NB4 (cell line): Measurements from ENCODE around the gene NDUFB5.

ENCODE experiments used
- DNase-seq: peaks from one replicate; pipeline ENCODE4 v3.0.0; 2010; ENCODE audit warnings: low read depth
- H3K4me3 ChIP-seq: one replicate; pipeline ENCODE4 v1.5.1; 2011; ENCODE audit warnings: mild to moderate bottlenecking, low read depth, low read length, moderate library complexity
- MYC ChIP-seq: IDR thresholded peaks from 2 replicates; pipeline ENCODE4 v1.6.1; 2011; ENCODE audit warnings: low read depth, low read length
- POLR2A ChIP-seq: IDR thresholded peaks from 2 replicates; pipeline ENCODE4 v1.6.1; 2011; ENCODE audit warnings: mild to moderate bottlenecking; ENCODE audit not compliant: insufficient read length; ENCODE audit errors: extremely low read depth
- TF ChIP-seq, protein P1 (sequence below): IDR thresholded peaks from 2 replicates; pipeline ENCODE4 v1.6.1; 2011; ENCODE audit warnings: low read depth, low read length
- TF ChIP-seq, protein P2 (sequence below): IDR thresholded peaks from one replicate; pipeline ENCODE4 v1.5.1; 2012; ENCODE audit warnings: low read depth, low read length

Gene NDUFB5

DNA sequence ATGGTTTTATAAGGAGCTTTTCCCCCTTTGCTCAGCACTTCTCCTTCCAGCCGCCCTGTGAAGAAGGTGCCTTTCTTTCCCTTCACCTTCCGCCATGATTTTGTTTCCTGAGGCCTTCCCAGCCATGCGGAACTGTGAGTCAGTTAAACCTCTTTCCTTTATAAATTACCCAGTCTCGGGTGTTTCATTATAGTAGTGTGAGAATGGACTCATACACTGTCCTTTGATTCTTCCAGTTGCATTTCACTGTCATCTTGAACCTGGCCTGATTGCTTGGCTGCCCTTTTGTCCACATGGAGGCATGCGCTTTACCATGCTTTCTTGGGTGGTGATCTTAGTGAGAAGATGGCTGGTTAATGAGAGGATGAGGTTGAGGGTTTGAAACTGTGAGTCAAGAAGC lies 71.5 kb downstream of the NDUFB5 start:
- DNase-seq = no peak
- H3K4me3 ChIP-seq = no peak overlapping the region
- TF ChIP-seq, protein P1, sequence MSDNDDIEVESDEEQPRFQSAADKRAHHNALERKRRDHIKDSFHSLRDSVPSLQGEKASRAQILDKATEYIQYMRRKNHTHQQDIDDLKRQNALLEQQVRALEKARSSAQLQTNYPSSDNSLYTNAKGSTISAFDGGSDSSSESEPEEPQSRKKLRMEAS = no peak
- TF ChIP-seq, protein P2, sequence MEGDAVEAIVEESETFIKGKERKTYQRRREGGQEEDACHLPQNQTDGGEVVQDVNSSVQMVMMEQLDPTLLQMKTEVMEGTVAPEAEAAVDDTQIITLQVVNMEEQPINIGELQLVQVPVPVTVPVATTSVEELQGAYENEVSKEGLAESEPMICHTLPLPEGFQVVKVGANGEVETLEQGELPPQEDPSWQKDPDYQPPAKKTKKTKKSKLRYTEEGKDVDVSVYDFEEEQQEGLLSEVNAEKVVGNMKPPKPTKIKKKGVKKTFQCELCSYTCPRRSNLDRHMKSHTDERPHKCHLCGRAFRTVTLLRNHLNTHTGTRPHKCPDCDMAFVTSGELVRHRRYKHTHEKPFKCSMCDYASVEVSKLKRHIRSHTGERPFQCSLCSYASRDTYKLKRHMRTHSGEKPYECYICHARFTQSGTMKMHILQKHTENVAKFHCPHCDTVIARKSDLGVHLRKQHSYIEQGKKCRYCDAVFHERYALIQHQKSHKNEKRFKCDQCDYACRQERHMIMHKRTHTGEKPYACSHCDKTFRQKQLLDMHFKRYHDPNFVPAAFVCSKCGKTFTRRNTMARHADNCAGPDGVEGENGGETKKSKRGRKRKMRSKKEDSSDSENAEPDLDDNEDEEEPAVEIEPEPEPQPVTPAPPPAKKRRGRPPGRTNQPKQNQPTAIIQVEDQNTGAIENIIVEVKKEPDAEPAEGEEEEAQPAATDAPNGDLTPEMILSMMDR = no peak
- TF ChIP-seq POLR2A (no peak), MYC (no peak)
